Gastroesophageal sphincter (tissue), 3 donors: Measurements from ENCODE around the gene KLHDC3.

Experiments used
- POLR2A ChIP-seq, 2 donors: fragments of 450-650 bp; IDR thresholded peaks; one replicate each; pipeline ENCODE4 v1.6.1; 2017; ENCODE audit warnings: antibody characterized with exemption in 2 of 2, mild to moderate bottlenecking in 2 of 2, moderate library complexity in 1 of 2
- POLR2AphosphoS5 ChIP-seq: sonication (generic); formaldehyde crosslinking; IDR thresholded peaks from one replicate; pipeline ENCODE4 v1.6.1; 2017; ENCODE audit warnings: antibody characterized with exemption
- TF ChIP-seq, protein P1 (sequence below), 4 experiments: fragments of 200-600 bp in 2 of 4; fragments of 450-650 bp in 2 of 4; sonication (generic) in 1 of 4; IDR thresholded peaks; one replicate each; pipeline ENCODE4 v1.5.1; 2017 to 2019; ENCODE audit warnings: antibody characterized with exemption in 4 of 4, mild to moderate bottlenecking in 2 of 4, moderate library complexity in 2 of 4

DNA sequence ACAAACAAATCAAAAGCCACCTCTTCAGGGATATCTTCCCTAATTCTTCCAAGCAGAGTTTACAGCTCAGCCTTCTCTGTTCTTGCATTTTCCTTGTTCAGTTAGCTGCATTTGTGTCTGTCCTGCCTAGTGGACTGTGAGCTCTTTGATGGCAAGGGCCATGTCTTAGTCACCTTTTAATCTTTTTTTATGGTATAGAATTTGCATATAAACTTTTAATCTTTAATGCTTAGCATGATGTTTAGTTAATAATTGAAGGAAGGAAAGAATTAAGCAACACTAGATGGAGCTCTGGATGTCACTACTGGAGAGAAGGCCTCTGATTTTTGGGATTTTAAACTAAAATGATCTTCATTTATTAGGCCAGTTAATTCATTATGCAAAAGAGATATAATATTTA, 17.5 kb upstream of the KLHDC3 start:
- TF ChIP-seq, protein P1, sequence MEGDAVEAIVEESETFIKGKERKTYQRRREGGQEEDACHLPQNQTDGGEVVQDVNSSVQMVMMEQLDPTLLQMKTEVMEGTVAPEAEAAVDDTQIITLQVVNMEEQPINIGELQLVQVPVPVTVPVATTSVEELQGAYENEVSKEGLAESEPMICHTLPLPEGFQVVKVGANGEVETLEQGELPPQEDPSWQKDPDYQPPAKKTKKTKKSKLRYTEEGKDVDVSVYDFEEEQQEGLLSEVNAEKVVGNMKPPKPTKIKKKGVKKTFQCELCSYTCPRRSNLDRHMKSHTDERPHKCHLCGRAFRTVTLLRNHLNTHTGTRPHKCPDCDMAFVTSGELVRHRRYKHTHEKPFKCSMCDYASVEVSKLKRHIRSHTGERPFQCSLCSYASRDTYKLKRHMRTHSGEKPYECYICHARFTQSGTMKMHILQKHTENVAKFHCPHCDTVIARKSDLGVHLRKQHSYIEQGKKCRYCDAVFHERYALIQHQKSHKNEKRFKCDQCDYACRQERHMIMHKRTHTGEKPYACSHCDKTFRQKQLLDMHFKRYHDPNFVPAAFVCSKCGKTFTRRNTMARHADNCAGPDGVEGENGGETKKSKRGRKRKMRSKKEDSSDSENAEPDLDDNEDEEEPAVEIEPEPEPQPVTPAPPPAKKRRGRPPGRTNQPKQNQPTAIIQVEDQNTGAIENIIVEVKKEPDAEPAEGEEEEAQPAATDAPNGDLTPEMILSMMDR (IDR thresholded peaks at IDR 0.05), result no peak
- TF ChIP-seq POLR2A (IDR thresholded peaks at IDR 0.05) (no peak), POLR2AphosphoS5 (no peak)
